Subcutaneous abdominal adipose tissue (tissue), 5 donors: ENCODE results near the gene TUBA1B.

Experiments used
- H3K27ac ChIP-seq: one replicate; pipeline ENCODE4 v1.7.0; 2013; ENCODE audit warnings: low read depth, mild to moderate bottlenecking, inconsistent platforms, low read length, moderate library complexity
- H3K27me3 ChIP-seq, 5 donors: one replicate each; pipeline ENCODE4 v1.7.0; 2013; ENCODE audit warnings: low read length in 5 of 5, inconsistent platforms in 1 of 5; ENCODE audit not compliant: control insufficient read depth in 5 of 5, insufficient read depth in 4 of 5
- H3K36me3 ChIP-seq, 5 donors: one replicate each; pipeline ENCODE4 v1.7.0; 2013; ENCODE audit warnings: low read length in 5 of 5; ENCODE audit not compliant: control insufficient read depth in 5 of 5, insufficient read depth in 5 of 5
- H3K4me1 ChIP-seq, 5 donors: one replicate each; pipeline ENCODE4 v1.7.0; 2013; ENCODE audit warnings: low read length in 5 of 5, mild to moderate bottlenecking in 3 of 5, moderate library complexity in 1 of 5; ENCODE audit not compliant: control insufficient read depth in 5 of 5, insufficient read depth in 5 of 5
- H3K4me3 ChIP-seq, 5 donors: one replicate each; pipeline ENCODE4 v1.7.0; 2013; ENCODE audit warnings: low read length in 5 of 5, low read depth in 1 of 5
- H3K9ac ChIP-seq, 5 donors: one replicate each; pipeline ENCODE4 v1.7.0; 2013; ENCODE audit warnings: low read length in 5 of 5, mild to moderate bottlenecking in 4 of 5, moderate library complexity in 3 of 5
- H3K9me3 ChIP-seq, 5 donors: one replicate each; pipeline ENCODE4 v1.7.0; 2013; ENCODE audit warnings: low read length in 5 of 5; ENCODE audit not compliant: control insufficient read depth in 5 of 5
- donor health status: healthy.
- donor health status: healthy.
- donor health status: healthy.
- donor health status: healthy.
- donor health status: healthy.

Gene TUBA1B

DNA sequence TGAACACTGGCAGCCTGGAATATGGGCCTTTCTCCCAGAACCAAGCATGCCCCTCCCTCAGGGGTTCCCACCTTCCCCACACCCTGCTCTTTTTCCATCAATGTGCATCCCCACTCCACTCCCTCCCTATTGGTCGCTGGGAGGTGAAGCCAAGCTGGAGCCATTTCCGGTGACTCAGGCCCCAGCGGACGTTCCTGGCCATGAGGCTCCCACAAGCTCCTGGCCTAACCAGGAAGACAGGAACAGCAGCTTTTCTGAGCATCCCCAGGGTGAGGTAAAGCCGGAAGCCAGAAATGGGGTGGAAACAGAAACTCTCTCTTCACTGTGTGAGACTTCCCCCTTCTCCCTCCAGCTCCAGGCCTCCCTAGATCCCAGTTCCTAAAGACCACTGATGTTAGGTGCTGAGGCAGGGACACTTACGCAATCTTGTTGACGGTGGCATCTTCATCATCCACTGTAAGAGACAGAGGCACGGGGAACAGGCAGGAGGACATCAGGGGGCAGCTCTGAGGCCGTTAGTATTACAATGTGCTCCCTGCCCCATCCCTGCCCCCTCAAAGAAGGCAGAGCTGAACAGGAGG, 25.6 kb downstream of the TUBA1B start:
- Histone ChIP-seq H3K9ac (peak overlapping the region in 2 of 5 donors; percentile 32 to 35), H3K4me1 (peaks cover 15 to 62% (median 56%) of the 10 kb centered on the region in 5 donors), H3K36me3 (peaks cover 2 to 60% (median 49%) of the 10 kb centered on the region in 5 donors), H3K27me3 (no peaks in the 10 kb centered on the region), H3K9me3 (no peaks in the 10 kb centered on the region), H3K4me3 (no peak overlapping the region), H3K27ac (peak overlapping the region; percentile 63)

DNA sequence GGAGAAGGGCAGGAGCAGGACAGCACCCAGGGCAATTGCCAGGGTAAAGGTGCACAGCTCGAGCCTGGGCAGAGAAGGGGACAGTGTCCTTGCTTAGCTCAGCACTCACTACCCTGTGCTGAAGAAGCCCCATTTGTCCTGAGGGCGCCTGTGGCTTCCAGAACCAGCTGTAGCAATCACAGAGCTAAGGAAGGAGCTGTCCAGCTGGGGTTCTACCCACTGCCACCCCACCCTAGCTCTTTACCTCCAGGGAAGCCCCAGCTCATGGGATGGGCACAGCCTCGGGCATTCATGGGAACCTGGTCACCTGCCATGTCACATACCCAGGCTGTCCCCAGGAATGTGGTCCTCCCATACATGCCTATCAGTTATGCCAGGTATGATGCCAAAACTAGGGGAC, 26.4 kb downstream of the TUBA1B start:
- peak overlapping the region in 1 of 5 donors; percentile 14 for H3K9ac ChIP-seq

DNA sequence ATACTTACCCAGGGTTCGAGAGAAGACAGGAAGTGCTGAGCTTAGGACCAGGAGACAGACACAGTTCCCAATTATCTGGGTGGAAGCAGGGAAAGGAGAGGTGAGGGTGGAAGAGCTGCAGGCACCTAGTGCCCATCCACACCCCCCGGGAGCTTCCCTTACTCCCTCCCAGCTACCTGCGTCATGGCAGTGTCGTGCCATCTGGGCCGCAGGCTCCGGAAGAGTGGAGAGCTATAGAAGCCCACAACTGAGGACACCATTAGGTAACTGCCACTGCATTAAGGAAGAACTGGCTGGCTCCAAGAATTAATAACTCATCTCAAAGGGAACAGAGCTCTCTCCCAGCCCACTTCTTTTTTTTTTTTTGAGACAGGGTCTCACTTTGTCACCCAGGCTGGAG, 30.8 kb downstream of the TUBA1B start:
- H3K36me3 ChIP-seq = peaks cover 12 to 83% (median 82%) of the 10 kb centered on the region in 5 donors

More for the DNA sequence above, 26.4 kb downstream of the TUBA1B start:
- peak overlapping the region; percentile 23 for H3K27ac ChIP-seq
- H3K4me3 ChIP-seq = peak overlapping the region in 1 of 5 donors; percentile 10
- H3K9me3 ChIP-seq = no peaks in the 10 kb centered on the region
- no peaks in the 10 kb centered on the region for H3K27me3 ChIP-seq
- peaks cover 15 to 60% (median 53%) of the 10 kb centered on the region in 5 donors for H3K4me1 ChIP-seq
- H3K36me3 ChIP-seq = peaks cover 7 to 68% (median 56%) of the 10 kb centered on the region in 5 donors

DNA sequence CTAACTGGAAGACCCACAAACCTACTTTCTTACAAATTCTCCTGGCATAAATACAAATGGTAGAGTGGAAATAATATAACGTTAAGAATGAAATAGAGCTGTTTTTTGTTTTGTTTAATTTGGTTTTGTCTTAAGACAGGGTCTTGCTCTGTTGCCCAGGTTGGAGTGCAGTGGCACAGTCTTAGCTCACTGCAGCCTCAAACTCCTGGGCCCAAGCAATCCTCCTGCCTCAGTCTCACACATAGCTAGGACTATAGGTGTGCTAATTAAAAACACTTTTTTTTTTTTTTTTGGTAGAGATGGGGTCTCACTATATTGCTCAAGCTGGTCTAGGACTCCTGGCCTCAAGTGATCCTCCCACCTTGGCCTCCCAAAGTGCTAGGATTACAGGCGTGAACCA, 32.5 kb downstream of the TUBA1B start:
- Histone ChIP-seq H3K36me3 (peaks cover 12 to 71% (median 67%) of the 10 kb centered on the region in 5 donors), H3K27me3 (peaks cover 9 to 11% (median 11%) of the 10 kb centered on the region in 5 donors), H3K4me3 (no peak overlapping the region), H3K9ac (no peak overlapping the region), H3K27ac (no peak overlapping the region), H3K4me1 (peaks cover 1 to 15% (median 12%) of the 10 kb centered on the region in 5 donors), H3K9me3 (no peaks in the 10 kb centered on the region)

More for the DNA sequence above, 30.8 kb downstream of the TUBA1B start:
- H3K27me3 ChIP-seq = no peaks in the 10 kb centered on the region
- H3K27ac ChIP-seq = no peak overlapping the region
- H3K4me1 ChIP-seq = peaks cover 5 to 20% (median 15%) of the 10 kb centered on the region in 5 donors
- H3K9ac ChIP-seq = no peak overlapping the region
- H3K4me3 ChIP-seq = no peak overlapping the region
- H3K9me3 ChIP-seq = no peaks in the 10 kb centered on the region

DNA sequence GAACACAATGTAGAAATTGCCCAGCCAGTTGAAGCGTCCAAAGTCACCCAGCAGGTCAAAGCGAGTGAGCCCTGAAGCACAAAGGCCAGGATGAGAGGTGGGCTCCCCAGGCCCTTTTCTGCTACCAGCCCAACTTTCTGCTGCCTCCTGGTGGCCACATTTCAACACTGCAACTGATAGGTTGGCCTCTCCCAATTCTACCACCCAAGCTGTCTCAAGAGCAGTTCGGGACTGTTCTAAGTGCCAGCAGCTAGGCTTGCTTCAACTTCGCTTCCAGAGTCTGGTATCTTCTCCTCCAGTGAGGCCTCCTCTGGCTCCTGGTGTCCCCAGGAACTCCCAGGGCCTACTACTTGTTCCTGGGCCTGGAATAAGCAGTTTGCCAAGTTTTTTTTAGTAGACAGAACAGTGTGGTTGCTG, 33.2 kb downstream of the TUBA1B start:
- Histone ChIP-seq H3K36me3 (peaks cover 12 to 65% (median 62%) of the 10 kb centered on the region in 5 donors), H3K27me3 (peaks cover 14 to 18% (median 18%) of the 10 kb centered on the region in 5 donors), H3K27ac (no peak overlapping the region), H3K4me1 (peaks cover 1 to 17% (median 13%) of the 10 kb centered on the region in 5 donors), H3K4me3 (no peak overlapping the region), H3K9me3 (no peaks in the 10 kb centered on the region), H3K9ac (no peak overlapping the region)

DNA sequence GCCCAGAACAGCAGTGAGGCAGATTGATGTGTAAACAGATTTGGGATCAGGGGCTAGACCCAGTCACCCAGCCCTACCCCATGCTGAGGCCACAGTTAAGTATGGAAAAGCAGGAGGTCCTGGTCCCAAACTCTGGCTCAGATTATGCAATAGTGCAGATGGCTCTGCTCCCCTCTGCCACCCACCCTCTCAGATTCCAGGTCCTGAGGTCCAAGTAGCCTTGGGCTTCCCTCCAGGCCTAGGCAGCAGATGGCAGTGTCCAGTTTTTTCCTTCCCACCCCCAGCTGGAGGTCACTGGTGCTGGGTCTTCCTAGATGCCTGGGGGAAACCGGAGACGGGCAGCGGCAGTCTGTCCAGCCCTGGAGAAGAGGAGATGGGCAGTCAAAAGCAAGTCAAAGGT, 33.8 kb downstream of the TUBA1B start:
- Histone ChIP-seq H3K9me3 (no peaks in the 10 kb centered on the region), H3K9ac (no peak overlapping the region), H3K27ac (no peak overlapping the region), H3K36me3 (peaks cover 12 to 58% (median 55%) of the 10 kb centered on the region in 5 donors), H3K4me3 (no peak overlapping the region), H3K4me1 (peaks cover 1 to 23% (median 17%) of the 10 kb centered on the region in 5 donors), H3K27me3 (peaks cover 15 to 24% (median 22%) of the 10 kb centered on the region in 5 donors)

DNA sequence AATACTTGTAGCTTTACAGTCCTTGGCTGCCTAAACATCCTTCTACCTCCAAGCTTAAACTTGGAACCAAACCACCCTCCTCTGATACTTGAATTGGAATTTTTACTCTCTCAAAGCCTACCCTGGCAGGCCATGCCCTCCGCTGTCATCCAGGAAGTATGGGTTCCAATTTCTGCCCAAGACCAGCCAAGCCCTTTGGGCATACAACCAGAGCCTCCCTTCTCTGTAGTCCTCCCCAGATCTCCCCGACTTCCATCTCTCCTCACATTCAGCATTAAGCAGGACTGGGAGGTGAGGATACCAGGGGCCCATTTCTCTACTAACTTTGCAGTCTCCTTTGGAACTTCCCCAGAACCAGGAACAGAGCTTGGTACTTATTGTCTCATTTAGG, 36.2 kb downstream of the TUBA1B start:
- Histone ChIP-seq H3K4me1 (peaks cover 1 to 47% (median 41%) of the 10 kb centered on the region in 5 donors), H3K9me3 (no peaks in the 10 kb centered on the region), H3K27ac (no peak overlapping the region), H3K36me3 (peaks cover 6 to 34% (median 31%) of the 10 kb centered on the region in 5 donors), H3K4me3 (no peak overlapping the region), H3K27me3 (peaks cover 31 to 47% (median 42%) of the 10 kb centered on the region in 5 donors), H3K9ac (no peak overlapping the region)

DNA sequence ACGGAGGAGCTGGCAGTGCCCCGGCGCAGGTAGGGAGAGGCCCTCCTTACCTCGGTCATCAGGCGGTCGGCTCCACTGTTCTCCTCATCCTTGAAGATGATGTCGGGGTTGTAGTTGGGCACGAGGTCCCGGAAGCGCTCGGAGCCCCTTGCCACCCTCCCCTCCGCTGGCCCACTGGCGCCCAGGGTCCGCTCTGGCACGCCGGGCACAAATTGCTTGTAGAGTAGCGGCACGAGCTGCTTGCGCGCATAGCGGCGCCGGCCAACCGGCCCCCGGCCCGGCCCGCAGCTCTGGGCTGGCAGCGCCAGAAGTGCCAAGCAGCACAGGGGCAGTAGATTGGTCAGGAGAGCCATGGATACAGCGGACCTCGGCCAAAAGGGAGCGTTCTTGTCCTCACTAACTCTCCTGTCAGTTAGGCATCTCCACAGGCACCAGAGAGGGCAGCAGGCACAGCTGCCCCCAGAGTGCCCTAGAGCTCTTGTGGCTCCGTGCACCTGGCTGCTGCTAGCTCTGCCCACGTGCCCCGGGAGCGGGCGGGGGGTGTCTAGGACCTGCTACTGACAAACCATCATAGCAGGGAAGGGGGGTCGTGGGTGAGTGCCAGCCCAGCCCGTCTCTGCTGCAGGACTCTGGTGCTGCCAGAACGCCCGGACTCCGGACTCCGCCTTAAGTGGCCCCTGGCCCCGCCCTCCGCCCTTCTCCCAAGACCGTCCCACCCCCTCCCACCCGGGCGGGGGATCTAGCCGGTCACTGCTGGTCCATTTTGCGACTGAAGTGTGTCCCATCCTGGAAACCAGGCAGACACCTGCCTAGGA, 36.8 kb downstream of the TUBA1B start, which contains the start of gene DHH:
DHH (minus strand) TSS at position 642 of the 815 bp plus-strand sequence; CDS start at position 353, 289 bp downstream.
- H3K27me3 ChIP-seq = peaks cover 37 to 52% (median 48%) of the 10 kb centered on the region in 5 donors
- H3K9ac ChIP-seq = no peak within 1 kb of the TSS
- peaks cover 1 to 53% (median 47%) of the 10 kb centered on the region in 5 donors for H3K4me1 ChIP-seq
- peak within 1 kb of the TSS in 4 of 5 donors; percentile 17 to 42 (median 38) for H3K4me3 ChIP-seq
- H3K27ac ChIP-seq = no peak within 1 kb of the TSS
- peaks cover 4 to 30% (median 27%) of the 10 kb centered on the region in 5 donors for H3K36me3 ChIP-seq
- no peaks in the 10 kb centered on the region for H3K9me3 ChIP-seq

DNA sequence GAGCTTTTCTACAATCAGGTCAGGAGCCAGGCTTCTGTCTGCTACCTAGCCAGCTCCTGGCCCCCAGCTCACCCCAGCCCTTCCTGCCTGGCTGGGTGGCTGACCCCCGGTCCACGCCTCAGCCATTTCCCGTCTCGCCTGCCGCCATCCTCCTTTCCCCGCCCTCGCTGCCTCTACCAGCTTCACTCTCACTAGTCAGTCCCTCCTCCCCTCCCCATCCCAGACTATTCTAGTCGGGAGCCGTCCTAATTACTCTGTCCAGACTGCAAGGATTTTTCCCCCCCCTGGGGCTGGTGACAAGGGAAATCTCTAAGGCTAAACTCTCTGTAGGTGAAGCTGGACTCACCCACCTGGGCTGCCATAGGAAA, 37.4 kb downstream of the TUBA1B start:
- peak overlapping the region in 3 of 5 donors; percentile 17 to 42 (median 42) for H3K4me3 ChIP-seq
- H3K27ac ChIP-seq = no peak overlapping the region
- no peak overlapping the region for H3K9ac ChIP-seq
- peaks cover 41 to 58% (median 54%) of the 10 kb centered on the region in 5 donors for H3K27me3 ChIP-seq
- H3K36me3 ChIP-seq = peaks cover 4 to 27% (median 21%) of the 10 kb centered on the region in 5 donors
- H3K9me3 ChIP-seq = no peaks in the 10 kb centered on the region
- H3K4me1 ChIP-seq = peaks cover 1 to 54% (median 47%) of the 10 kb centered on the region in 5 donors
